AG09309 (cell line): ENCODE results near the gene FAM229B.
"Not testable (repeated sequence)": the region's sequence is repeated elsewhere in the genome, so short reads cannot be mapped to it uniquely, and the experiment has no call there.

Experiments used
- DNase-seq: peaks from one replicate; pipeline ENCODE4 v3.0.0-alpha.2; 2010; ENCODE audit warnings: low read depth
- H3K4me3 ChIP-seq: 2 replicates; pipeline ENCODE4 v1.5.1; 2011; ENCODE audit warnings: mild to moderate bottlenecking, low read depth, low read length, moderate library complexity; ENCODE audit not compliant: control insufficient read depth
- CTCF ChIP-seq: IDR thresholded peaks from 2 replicates; pipeline ENCODE4 v1.5.1; 2011; ENCODE audit warnings: mild to moderate bottlenecking, low read depth, low read length, inconsistent platforms; ENCODE audit not compliant: insufficient read depth, control insufficient read depth; ENCODE audit errors: missing control alignments

The FAM229B gene

DNA sequence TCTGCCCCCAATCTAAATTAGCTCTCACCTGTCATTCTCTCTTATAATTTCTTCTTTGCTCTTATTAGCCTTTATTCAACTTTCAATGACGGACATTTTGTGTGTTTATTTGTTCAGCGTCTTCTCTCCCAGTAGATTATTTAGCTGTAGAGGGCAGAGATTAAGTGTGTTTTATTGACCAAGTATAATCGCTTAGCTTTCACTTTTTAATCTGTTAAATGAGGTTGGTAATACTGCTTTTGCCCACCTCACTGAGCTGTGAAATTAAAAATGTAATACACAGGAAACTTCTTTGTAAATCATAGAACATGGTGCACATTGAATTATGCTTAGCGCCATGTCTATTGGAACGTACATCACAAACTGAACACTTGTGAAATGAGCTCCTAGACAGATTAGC lies 37.0 kb upstream of the FAM229B start:
- TF ChIP-seq CTCF = no peak
- H3K4me3 ChIP-seq = no peak overlapping the region
- DNase-seq = no peak

- not testable (repeated sequence) for DNase-seq, H3K4me3 ChIP-seq
These were observed 36.1 kb upstream of the FAM229B start for GRCh38 chr6:112051251-112051740.

- no peak within 1 kb of the TSS for H3K4me3 ChIP-seq
- no peak for DNase-seq
- no peak for TF ChIP-seq CTCF
These were observed 33.4 kb upstream of the FAM229B start, which contains the start of gene CCN6 for GRCh38 chr6:112054001-112054400. TSS of gene CCN6 (plus strand) at chr6:112054104. CDS start at chr6:112054358, 254 bp downstream.

GRCh38 chr6:112054555-112055190 lies 32.7 kb upstream of the FAM229B start:
- DNase-seq = no peak
- H3K4me3 ChIP-seq = no peak overlapping the region
- no peak for TF ChIP-seq CTCF

DNA sequence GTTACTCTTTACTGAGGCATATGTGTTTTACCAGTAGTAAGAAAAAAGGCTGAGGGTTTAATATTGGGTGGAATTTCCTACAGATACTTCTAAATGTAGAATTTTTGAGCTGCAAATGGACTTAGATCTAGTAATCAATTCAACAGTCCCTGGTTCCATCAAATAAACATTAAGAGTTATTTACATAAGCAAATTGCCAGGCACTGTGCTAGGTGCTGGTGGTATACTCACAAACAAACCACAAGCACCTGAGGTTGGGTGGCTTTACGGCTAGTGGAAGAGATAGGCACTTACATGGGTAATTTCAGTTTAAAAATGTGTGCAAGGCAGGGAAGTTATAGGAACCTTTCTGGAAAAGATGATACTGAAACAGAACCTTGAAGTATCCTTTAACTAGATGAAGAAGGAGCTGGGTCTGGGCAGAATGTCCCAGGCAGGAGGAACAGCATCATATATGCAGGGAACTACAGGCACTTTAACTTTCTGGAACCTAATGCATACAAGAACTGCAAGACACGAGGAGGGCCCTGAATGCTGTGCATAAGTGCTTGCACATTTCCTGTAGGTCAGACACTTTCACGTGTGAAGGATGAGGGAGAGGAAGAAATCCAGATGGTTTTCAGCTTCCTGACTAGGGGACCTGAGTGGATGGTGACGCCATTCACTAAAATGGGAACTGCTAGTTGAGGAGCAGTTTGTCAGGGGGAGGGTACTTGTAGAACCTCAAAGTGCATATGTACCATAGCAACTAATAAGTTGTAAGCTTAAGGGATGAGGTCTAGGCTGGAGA lies 29.0 kb upstream of the FAM229B start:
- DNase-seq = no peak
- no peak overlapping the region for H3K4me3 ChIP-seq
- no peak for TF ChIP-seq CTCF

DNA sequence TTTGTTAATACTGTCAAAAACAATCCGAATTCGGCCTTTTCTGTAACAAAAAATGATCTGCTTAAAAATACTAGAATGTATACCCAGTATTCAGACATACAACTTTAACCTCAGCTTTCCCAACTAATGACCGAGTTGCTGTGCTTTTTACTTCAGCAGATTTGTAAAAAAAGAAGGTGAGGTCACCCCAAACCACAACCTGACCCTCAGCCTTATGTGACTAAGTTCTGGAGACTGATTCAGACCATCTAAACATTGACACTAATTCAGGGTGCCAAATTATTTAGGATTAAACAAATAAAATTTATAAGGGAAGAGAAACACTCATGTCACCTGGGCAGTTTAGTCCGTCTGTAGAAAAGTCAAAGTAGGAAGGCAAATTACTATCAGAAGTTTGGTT lies 25.8 kb upstream of the FAM229B start:
- TF ChIP-seq CTCF = no peak
- H3K4me3 ChIP-seq = no peak overlapping the region
- DNase-seq = no peak

- no peak for DNase-seq
- TF ChIP-seq CTCF = no peak
These were observed 24.4 kb upstream of the FAM229B start for GRCh38 chr6:112062966-112063365.

More at GRCh38 chr6:112062966-112063365, 24.4 kb upstream of the FAM229B start:
- no peak overlapping the region for H3K4me3 ChIP-seq
